KOPT-K1 (cell line): ENCODE data around the gene MLST8.
"Not testable (repeated sequence)": the region's sequence is repeated elsewhere in the genome, so short reads cannot be mapped to it uniquely, and the experiment has no call there.

Source experiments
- H3K27ac ChIP-seq: fragments of 200-600 bp; sonication (generic); 2 replicates; pipeline ENCODE4 v1.5.1; 2016; ENCODE audit warnings: antibody characterized with exemption, mild to moderate bottlenecking, low read depth, low read length; ENCODE audit not compliant: poor library complexity, severe bottlenecking
- H3K36me3 ChIP-seq: fragments of 200-600 bp; sonication (generic); 2 replicates; pipeline ENCODE4 v1.5.1; 2017; ENCODE audit warnings: antibody characterized with exemption, mild to moderate bottlenecking, low read length, moderate library complexity; ENCODE audit not compliant: insufficient read depth
- H3K9me3 ChIP-seq: fragments of 200-600 bp; sonication (generic); 2 replicates; pipeline ENCODE4 v1.5.1; 2017; ENCODE audit warnings: antibody characterized with exemption, low read length, mild to moderate bottlenecking; ENCODE audit not compliant: insufficient read depth, poor library complexity, severe bottlenecking

MLST8 gene

GRCh38 chr16:2194166-2194834 is 11.0 kb upstream of the MLST8 start:
- H3K9me3 ChIP-seq, result no peaks in the 10 kb centered on the region
- H3K36me3 ChIP-seq, result no peaks in the 10 kb centered on the region
- H3K27ac ChIP-seq, result no peak overlapping the region

DNA sequence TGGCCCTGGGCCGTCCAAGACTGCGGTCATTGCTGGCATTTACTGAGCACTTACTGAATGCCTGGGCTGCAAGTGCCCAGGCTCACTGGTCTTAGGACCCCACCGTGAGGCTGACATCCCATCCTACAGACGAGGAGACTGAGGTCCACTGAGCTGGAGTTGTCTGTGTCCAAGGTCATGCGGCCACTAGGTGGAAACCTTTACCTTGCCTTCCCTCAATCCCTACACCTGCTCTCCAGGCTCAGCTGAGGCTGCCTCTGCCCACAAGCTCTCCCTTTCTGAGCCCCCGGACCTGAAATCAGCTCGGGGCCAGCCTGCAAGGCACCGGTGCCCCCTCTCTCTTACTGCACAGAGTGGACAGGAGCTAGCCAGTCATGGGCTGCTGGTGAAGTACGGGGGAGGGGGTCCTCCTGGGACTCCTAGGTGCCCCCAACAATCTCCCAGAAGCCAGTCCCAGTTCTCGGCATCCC is 10.4 kb upstream of the MLST8 start:
- H3K27ac ChIP-seq, result no peak overlapping the region

DNA sequence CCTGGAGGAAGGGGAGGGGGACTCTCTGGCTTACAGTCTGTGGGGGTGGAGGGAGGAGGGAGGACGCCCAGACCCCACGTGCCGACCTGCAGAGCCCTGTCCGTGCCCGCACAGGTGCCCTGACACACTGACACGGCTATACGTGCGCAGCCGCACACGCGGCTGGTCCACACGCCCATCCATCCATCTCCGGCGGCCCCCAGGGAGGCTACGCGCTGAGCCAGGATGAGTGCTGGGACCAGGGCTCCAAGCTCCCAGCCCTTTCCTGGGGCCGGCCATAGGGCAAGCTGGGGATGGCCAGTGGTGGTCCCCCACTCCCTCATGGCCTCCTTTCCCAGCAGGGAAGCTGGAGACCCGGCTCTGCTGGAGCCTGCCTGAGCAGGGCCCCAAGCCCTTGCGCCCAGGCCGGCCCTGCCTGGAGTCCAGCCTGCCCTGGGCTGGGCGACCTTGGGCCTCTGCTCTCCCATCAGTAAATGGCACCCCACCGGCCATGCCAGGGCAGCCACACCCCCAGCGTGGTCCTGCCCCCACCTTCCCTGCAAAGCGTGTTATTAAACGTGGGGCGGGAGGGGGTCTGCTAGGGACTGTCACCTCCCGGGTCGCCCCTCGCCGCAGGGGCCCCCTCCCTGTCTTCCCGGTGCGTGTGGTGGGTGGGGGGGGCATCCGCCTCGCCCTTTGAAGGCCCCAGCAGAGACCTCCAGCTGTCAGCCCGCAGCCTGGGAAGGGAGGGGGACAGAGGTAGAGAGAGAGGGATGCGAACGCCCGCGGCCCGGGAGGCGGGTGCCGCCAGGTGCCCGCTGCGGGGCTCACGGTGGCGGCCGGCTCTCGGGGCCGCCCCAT is 9.7 kb upstream of the MLST8 start:
- Histone ChIP-seq H3K36me3 (no peaks in the 10 kb centered on the region), H3K27ac (no peak overlapping the region)

More for the DNA sequence above, 10.4 kb upstream of the MLST8 start:
- H3K9me3 ChIP-seq, result peaks cover under 1% of the 10 kb centered on the region
- no peaks in the 10 kb centered on the region for H3K36me3 ChIP-seq

GRCh38 chr16:2196162-2196980 is 8.9 kb upstream of the MLST8 start, which contains the start of gene CASKIN1:
Gene CASKIN1, minus strand, starts transcription at chr16:2196605. Its CDS starts 173 bp downstream, at chr16:2196432.
- H3K9me3 ChIP-seq, result peaks cover 4% of the 10 kb centered on the region
- H3K27ac ChIP-seq, result no peak within 1 kb of the TSS
- H3K36me3 ChIP-seq, result no peaks in the 10 kb centered on the region

More for the DNA sequence above, 9.7 kb upstream of the MLST8 start:
- peaks cover 4% of the 10 kb centered on the region for H3K9me3 ChIP-seq

- H3K9me3 ChIP-seq, result peaks cover 4% of the 10 kb centered on the region
- H3K36me3 ChIP-seq, result no peaks in the 10 kb centered on the region
- no peak overlapping the region for H3K27ac ChIP-seq
Measured at GRCh38 chr16:2196981-2197511, 8.2 kb upstream of the MLST8 start.

DNA sequence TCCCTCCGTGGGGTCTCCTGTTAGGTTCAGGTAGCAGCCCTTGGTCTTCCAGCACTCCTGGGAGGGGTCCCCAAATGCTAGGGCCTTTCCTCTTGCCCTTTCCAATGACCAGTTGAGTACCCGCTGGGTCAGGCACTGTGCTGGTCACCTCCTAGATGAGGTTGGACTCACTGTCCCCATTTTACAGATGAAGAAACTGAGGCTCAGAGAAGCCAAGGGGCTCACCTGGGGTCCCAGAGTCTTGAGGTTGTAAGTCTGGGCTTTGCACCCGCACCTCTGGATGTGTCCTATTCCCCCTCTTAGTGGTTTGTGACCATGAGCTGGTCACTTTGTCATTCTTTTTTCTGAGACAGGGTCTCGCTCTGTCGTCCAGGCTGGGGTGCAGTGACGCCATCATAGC is 7.5 kb upstream of the MLST8 start:
- H3K36me3 ChIP-seq, result no peaks in the 10 kb centered on the region
- H3K9me3 ChIP-seq, result peaks cover 4% of the 10 kb centered on the region
- no peak overlapping the region for H3K27ac ChIP-seq

- Histone ChIP-seq H3K9me3 (peaks cover 4% of the 10 kb centered on the region), H3K27ac (no peak overlapping the region), H3K36me3 (no peaks in the 10 kb centered on the region)
Measured at GRCh38 chr16:2198283-2198682, 7.0 kb upstream of the MLST8 start.

- Histone ChIP-seq H3K27ac (no peak overlapping the region), H3K36me3 (no peaks in the 10 kb centered on the region), H3K9me3 (peaks cover 4% of the 10 kb centered on the region)
Measured at GRCh38 chr16:2199095-2199494, 6.2 kb upstream of the MLST8 start.

GRCh38 chr16:2199621-2200139 is 5.6 kb upstream of the MLST8 start:
- Histone ChIP-seq H3K9me3 (peaks cover 4% of the 10 kb centered on the region), H3K36me3 (no peaks in the 10 kb centered on the region), H3K27ac (no peak overlapping the region)

- no peaks in the 10 kb centered on the region for H3K36me3 ChIP-seq
- no peak overlapping the region for H3K27ac ChIP-seq
- H3K9me3 ChIP-seq, result peaks cover 4% of the 10 kb centered on the region
Measured at GRCh38 chr16:2200313-2200712, 4.9 kb upstream of the MLST8 start.

DNA sequence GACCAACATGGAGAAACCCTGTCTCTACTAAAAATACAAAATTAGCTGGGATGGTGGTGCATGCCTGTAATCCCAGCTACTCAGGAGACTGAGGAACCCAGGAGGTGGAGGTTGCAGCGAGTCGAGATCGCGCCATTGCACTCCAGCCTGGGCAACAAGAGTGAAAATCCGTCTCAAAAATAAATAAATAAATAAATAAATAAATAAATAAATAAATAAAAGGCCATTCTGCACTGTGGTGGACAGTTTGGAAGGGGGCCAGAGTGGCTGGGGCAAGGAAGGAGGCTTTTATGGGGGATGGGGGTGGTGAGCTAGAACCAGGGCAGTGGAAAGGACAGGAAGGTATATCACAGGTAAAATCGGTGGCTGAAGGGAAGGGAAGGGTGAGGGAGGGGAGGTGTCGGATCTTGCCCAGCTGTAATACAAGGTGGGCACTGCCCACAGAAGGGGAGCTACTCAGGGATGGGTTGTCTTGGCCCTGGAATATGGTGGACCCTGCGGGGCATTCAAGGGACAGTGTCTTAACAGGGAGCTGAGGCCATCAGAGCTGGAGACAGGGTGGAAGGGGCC is 2.0 kb upstream of the MLST8 start:
- H3K9me3 ChIP-seq, H3K27ac ChIP-seq: not testable (repeated sequence)
- peaks cover 16% of the 10 kb centered on the region; the same call in 1 of the 2 replicates for H3K36me3 ChIP-seq

DNA sequence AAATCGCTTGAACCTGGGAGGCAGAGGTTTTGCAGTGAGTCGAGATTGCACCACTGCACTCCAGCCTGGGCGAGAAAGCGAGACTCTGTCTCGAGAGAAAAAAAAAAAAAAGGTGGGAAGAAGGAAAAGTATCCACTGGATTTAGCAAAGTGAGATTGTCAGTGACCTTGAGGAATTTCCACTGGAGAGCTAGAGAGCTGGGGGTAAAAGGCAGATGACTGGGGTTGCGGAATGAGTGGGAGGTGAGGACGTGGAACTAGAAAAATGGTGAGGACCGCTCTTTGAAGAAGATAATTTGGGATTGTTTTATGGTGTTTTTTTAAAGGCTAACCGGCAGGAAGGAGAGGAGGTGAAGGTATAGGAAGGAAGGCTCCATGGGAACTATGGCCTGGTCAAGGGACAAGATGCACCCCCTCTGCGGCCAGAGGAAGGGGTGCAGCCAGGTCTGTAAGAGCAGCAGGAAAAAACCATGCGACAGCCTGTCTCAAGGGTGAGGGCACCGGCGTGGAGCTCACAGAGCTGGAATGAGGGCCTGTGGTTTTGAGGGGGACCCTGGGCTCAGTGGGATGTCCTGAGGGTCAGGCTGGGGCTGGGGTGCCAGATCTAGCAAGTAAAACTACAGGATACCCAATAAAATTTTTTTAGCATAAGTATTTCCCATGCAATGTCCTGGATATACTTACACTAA is 694 bp upstream of the MLST8 start:
- H3K9me3 ChIP-seq, result peaks cover 4% of the 10 kb centered on the region
- H3K36me3 ChIP-seq, result peaks cover 30% of the 10 kb centered on the region
- peak overlapping the region; percentile 90 for H3K27ac ChIP-seq

GRCh38 chr16:2205967-2206313 is 686 bp downstream of the MLST8 start:
- no peaks in the 10 kb centered on the region for H3K9me3 ChIP-seq
- peak overlapping the region; percentile 90 for H3K27ac ChIP-seq
- peaks cover 43% of the 10 kb centered on the region for H3K36me3 ChIP-seq

GRCh38 chr16:2206420-2206779 is 1.1 kb downstream of the MLST8 start:
- no peaks in the 10 kb centered on the region for H3K9me3 ChIP-seq
- H3K27ac ChIP-seq, result peak overlapping the region; percentile 90
- H3K36me3 ChIP-seq, result peaks cover 43% of the 10 kb centered on the region
